K562 (cell line): ENCODE results near the gene STRA8. TPM values are rescaled to one million over a fixed set of nuclear protein-coding genes. Genes with fewer than 3 reads are reported as not detected.

Experiments used
- ATAC-seq: fragments of 200-7000 bp; cut with Tn5 transposase; 3 replicates; pipeline ENCODE4 v1.9.1; 2020; ENCODE audit warnings: moderate library complexity
- BruUV-seq: library from RNA; stranded (reverse); fragments of 400-500 nt; replicated peaks from 2 replicates; lab custom pipeline; 2021; lab: Mats Ljungman, UMichigan
- CTCF ChIA-PET: fragments of 300-600 bp; formaldehyde crosslinking; extraction: SDS; loops from one replicate; lab custom pipeline; 2021; ENCODE audit warnings: low intra/inter-chr PET ratio; lab: Yijun Ruan, JAX
- POLR2A ChIA-PET: fragments of 300-600, 350-650 bp; sonication (Branson Sonifier 250); formaldehyde crosslinking; extraction: SDS; loops from one replicate; lab custom pipeline; 2021; ENCODE audit warnings: antibody characterized with exemption, inconsistent platforms; lab: Yijun Ruan, JAX
- DNase-seq, 4 experiments: peaks; one replicate each; pipeline versions ENCODE4 v3.0.0 to v3.0.0-alpha.2; 2011 to 2018; ENCODE audit warnings: low spot score in 3 of 4, mixed read lengths in 3 of 4; ENCODE audit errors: extremely low read depth in 1 of 4
- FAIRE-seq: peaks from 2 replicates; lab custom pipeline; 2011; peaks lifted over from hg19 to GRCh38; lab: Jason Lieb, UNC
- H2AFZ ChIP-seq: 2 replicates; pipeline ENCODE4 v1.6.0; 2011; ENCODE audit warnings: low read depth, low read length, control low read depth, inconsistent platforms
- H3K27ac ChIP-seq: fragments of 200-600 bp; 3 replicates; pipeline ENCODE4 v1.8.0; 2011; ENCODE audit warnings: low read depth, mild to moderate bottlenecking, control low read depth, inconsistent platforms, low read length, moderate library complexity, mixed read lengths; ENCODE audit errors: extremely low read depth
- H3K27me3 ChIP-seq, 2 experiments: fragments of 300-600 bp in 1 of 2; 2 replicates in 1 of 2; 3 replicates in 1 of 2; pipeline versions ENCODE4 v1.6.0 to v1.8.0; 2011; ENCODE audit warnings: inconsistent platforms in 2 of 2, low read length in 2 of 2, mild to moderate bottlenecking in 1 of 2, mixed read lengths in 1 of 2, moderate library complexity in 1 of 2; ENCODE audit not compliant: control insufficient read depth in 2 of 2, insufficient read depth in 2 of 2
- H3K36me3 ChIP-seq: fragments of 300-600 bp; 3 replicates; pipeline ENCODE4 v1.8.0; 2011; ENCODE audit warnings: mild to moderate bottlenecking, low read length, inconsistent platforms; ENCODE audit not compliant: control insufficient read depth, insufficient read depth
- H3K4me1 ChIP-seq, 2 experiments: fragments of 200-600 bp in 1 of 2; replicated peaks in 1 of 2; 2 replicates in 1 of 2; 3 replicates in 1 of 2; pipeline versions ENCODE4 v1.5.1 to v1.8.0; 2011; ENCODE audit warnings: inconsistent platforms in 2 of 2, low read length in 2 of 2, mild to moderate bottlenecking in 1 of 2, mixed read lengths in 1 of 2, moderate library complexity in 1 of 2; ENCODE audit not compliant: control insufficient read depth in 2 of 2, insufficient read depth in 2 of 2
- H3K4me2 ChIP-seq: 2 replicates; pipeline ENCODE4 v1.6.1; 2011; ENCODE audit warnings: low read length, control low read depth, inconsistent platforms, mixed read lengths; ENCODE audit not compliant: insufficient read depth
- H3K4me3 ChIP-seq: fragments of 200-600 bp; sonication (generic), shearing (Covaris generic); 2 replicates; pipeline ENCODE4 v1.5.1; 2016; ENCODE audit warnings: control low read depth, inconsistent platforms
- H3K79me2 ChIP-seq: fragments of 200-600 bp; 3 replicates; pipeline ENCODE4 v1.8.0; 2011; ENCODE audit warnings: low read length, inconsistent platforms; ENCODE audit not compliant: control insufficient read depth, insufficient read depth
- H3K9ac ChIP-seq, 2 experiments: 2 replicates each; pipeline versions ENCODE4 v1.6.0 to v1.6.1; 2011; ENCODE audit warnings: low read depth in 2 of 2, low read length in 2 of 2, control low read depth in 1 of 2, inconsistent platforms in 1 of 2, mild to moderate bottlenecking in 1 of 2, mixed read lengths in 1 of 2; ENCODE audit not compliant: insufficient read depth in 1 of 2
- H3K9me1 ChIP-seq: one replicate; pipeline ENCODE4 v1.6.0; 2011; ENCODE audit warnings: inconsistent platforms, mild to moderate bottlenecking, low read length, moderate library complexity; ENCODE audit not compliant: control insufficient read depth, insufficient read depth
- H3K9me3 ChIP-seq: replicated peaks from 2 replicates; pipeline ENCODE4 v1.5.1; 2011; ENCODE audit warnings: low read depth, low read length, inconsistent platforms; ENCODE audit not compliant: control insufficient read depth, insufficient read depth
- H4K20me1 ChIP-seq: replicated peaks from 2 replicates; pipeline ENCODE4 v1.6.1; 2011; ENCODE audit warnings: low read length, inconsistent platforms, mixed read lengths; ENCODE audit not compliant: control insufficient read depth, insufficient read depth
- DPF2 ChIP-seq: fragments of 450-650 bp; IDR thresholded peaks from 2 replicates; pipeline ENCODE4 v1.6.1; 2016
- FOXK1 ChIP-seq: sonication (generic); formaldehyde crosslinking; IDR thresholded peaks from 2 replicates; pipeline ENCODE4 v1.8.0; 2022; ENCODE audit warnings: missing genetic modification reagents, mild to moderate bottlenecking, borderline replicate concordance
- FOXK2 ChIP-seq, 2 experiments: fragments of 450-650 bp; IDR thresholded peaks in 1 of 2; conservative IDR thresholded peaks in 1 of 2; 2 replicates each; pipeline ENCODE4 v1.6.1; 2016; ENCODE audit warnings: low read depth in 2 of 2, mild to moderate bottlenecking in 1 of 2
- LEF1 ChIP-seq: fragments of 450-650 bp; IDR thresholded peaks from 2 replicates; pipeline ENCODE4 v1.6.1; 2016; ENCODE audit warnings: mild to moderate bottlenecking
- PCBP2 ChIP-seq: fragments of 200-400 bp; formaldehyde crosslinking; IDR thresholded peaks from 2 replicates; pipeline ENCODE4 v1.6.1; 2018; ENCODE audit warnings: low read length, low read depth, mild to moderate bottlenecking, moderate library complexity; ENCODE audit not compliant: poor library complexity, severe bottlenecking
- TEAD4 ChIP-seq, 2 experiments: sonication (generic) in 1 of 2; formaldehyde crosslinking in 1 of 2; IDR thresholded peaks; 2 replicates each; pipeline versions ENCODE4 v1.6.1 to v1.8.0; 2012 to 2022; ENCODE audit warnings: borderline replicate concordance in 1 of 2, inconsistent platforms in 1 of 2, low read length in 1 of 2, mild to moderate bottlenecking in 1 of 2, missing genetic modification reagents in 1 of 2
- TFAM ChIP-seq: fragments of 250-450 bp; sonication (Bioruptor Pico); conservative IDR thresholded peaks from 2 replicates; pipeline ENCODE4 v1.5.0; 2021; ENCODE audit warnings: mild to moderate bottlenecking, moderate library complexity
- TOE1 ChIP-seq, 2 experiments: fragments of 450-650 bp in 1 of 2; sonication (generic) in 1 of 2; formaldehyde crosslinking in 1 of 2; IDR thresholded peaks; 2 replicates each; pipeline versions ENCODE4 v1.7.1 to v1.8.0; 2016 to 2022; ENCODE audit warnings: borderline replicate concordance in 2 of 2, mild to moderate bottlenecking in 2 of 2, antibody characterized with exemption in 1 of 2, inconsistent platforms in 1 of 2, low read depth in 1 of 2, missing genetic modification reagents in 1 of 2, moderate library complexity in 1 of 2
- ZNF174 ChIP-seq: fragments of 250-450 bp; sonication (Bioruptor Pico); IDR thresholded peaks from 2 replicates; pipeline ENCODE4 v1.4.0; 2020; ENCODE audit warnings: mild to moderate bottlenecking
- ZNF57 ChIP-seq: fragments of 450-650 bp; formaldehyde crosslinking; IDR thresholded peaks from 2 replicates; pipeline ENCODE4 v1.4.0; 2020; ENCODE audit warnings: mild to moderate bottlenecking, moderate library complexity
- WGBS: fragments of 100-300 bp; shearing (Covaris generic); methylation state at CpG from one replicate; pipeline ENCODE4 v1.1.6; 2016; ENCODE audit warnings: low coverage, mixed read lengths; ENCODE audit not compliant: insufficient coverage; ENCODE audit errors: missing lambda C conversion rate; 5-methylcytosine and 5-hydroxymethylcytosine counted together
- in situ Hi-C: fragments of 300-500 bp; cut with MboI; formaldehyde crosslinking; loops from 4 replicates; pipeline ENCODE4 v1.15.0; 2018; ENCODE audit warnings: inconsistent platforms, mixed read lengths
- intact Hi-C: fragments of 100-400 bp; cut with micrococcal nuclease; formaldehyde crosslinking; loops from 2 replicates; pipeline ENCODE4 v1.14.2; 2022
- polyA plus RNA-seq, 8 experiments: library from polyadenylated mRNA; depleted of rRNA in 4 of 8; stranded (reverse) in 5 of 8; unstranded in 3 of 8; fragments of >200 nt; fragmentation: Nextera tagmentation in 2 of 8; fragmentation: Illumina TruSeq in 1 of 8; extraction: Ambion mirVana in 2 of 8; extraction: Trizol in 1 of 8; gene quantifications; 2 replicates each; pipeline versions ENCODE4 v1.2.1 to v1.2.3, GENCODE V29; 2011 to 2014; ENCODE audit warnings: inconsistent platforms in 1 of 8, missing spikeins in 1 of 8
- total RNA-seq, 7 experiments: library from RNA; depleted of rRNA in 6 of 7; stranded (reverse); fragments of >200 nt in 6 of 7; fragmentation: Illumina TruSeq in 2 of 7; extraction: Trizol in 2 of 7; gene quantifications; 2 replicates each; pipeline versions ENCODE4 v1.2.1 to v1.2.3, GENCODE V29; 2011 to 2021; ENCODE audit warnings: low replicate concordance in 1 of 7
- TF ChIP-seq, protein P1 (sequence below): fragments of 250-450 bp; sonication (Bioruptor Pico); IDR thresholded peaks from 2 replicates; pipeline ENCODE4 v1.4.0; 2020
- TF ChIP-seq, protein P2 (sequence below), 2 experiments: fragments of 150-350 bp in 1 of 2; IDR thresholded peaks; 2 replicates each; pipeline ENCODE4 v1.6.1; 2012 to 2016; ENCODE audit warnings: low read depth in 2 of 2, low read length in 2 of 2, mild to moderate bottlenecking in 1 of 2, moderate library complexity in 1 of 2
- TF ChIP-seq, protein P3 (sequence below): fragments of 250-450 bp; sonication (Bioruptor Pico); IDR thresholded peaks from 2 replicates; pipeline ENCODE4 v1.8.0; 2021; ENCODE audit warnings: moderate library complexity, mild to moderate bottlenecking, inconsistent platforms

STRA8 gene
- total and polyA plus RNA-seq, 9 of the 15 experiments (the other 6 are each of a cell fraction or from before 2014, with no cell fraction given), result not detected

DNA sequence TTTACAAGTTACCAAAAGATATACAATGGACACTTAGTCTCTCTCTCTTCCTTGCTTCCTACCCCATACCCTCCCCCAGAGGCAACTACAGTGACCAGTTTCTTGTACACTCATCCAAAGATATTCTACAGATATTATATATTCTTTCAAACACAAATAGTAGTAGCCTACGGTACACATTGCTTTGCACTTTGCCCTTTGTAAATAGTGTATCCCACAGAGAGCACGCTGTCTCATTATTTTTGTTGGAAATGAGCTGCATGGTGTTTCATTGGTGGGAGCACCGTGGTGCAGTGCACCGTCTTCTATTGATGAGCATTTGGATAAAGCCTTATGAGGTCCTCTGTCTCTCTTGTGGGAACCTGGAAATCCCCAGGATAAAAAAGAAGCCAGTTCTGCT lies 24.2 kb downstream of the STRA8 start (continued):
- TF ChIP-seq TOE1 (IDR thresholded peaks at IDR 0.05; ENCODE audit: borderline replicate concordance) (no peak), TOE1 (CRISPR knock-in tag; IDR thresholded peaks at IDR 0.05; ENCODE audit: borderline replicate concordance, low read depth) (no peak)

DNA sequence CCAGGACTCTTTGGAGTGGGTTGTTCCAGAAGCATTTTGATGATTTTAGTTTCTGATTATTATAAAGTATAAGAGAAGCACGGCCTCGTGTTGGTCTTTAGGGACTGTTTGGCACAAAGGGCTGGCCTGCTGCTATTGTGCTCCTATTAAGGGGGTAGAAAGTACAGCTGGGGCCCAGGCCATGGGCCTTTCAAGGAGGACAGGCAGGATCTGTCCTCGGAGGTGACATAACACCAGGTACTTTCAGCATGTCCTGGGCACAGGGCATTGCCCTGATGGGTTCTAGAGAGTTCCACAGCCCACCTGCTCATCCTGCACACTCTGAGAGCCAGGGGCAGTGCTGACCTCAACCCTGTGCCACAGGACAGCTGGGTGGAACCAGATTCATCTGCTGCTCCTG lies 24.9 kb downstream of the STRA8 start:
- Histone ChIP-seq H3K79me2 (no peaks in the 10 kb centered on the region), H3K4me3 (no peak overlapping the region), H3K36me3 (no peaks in the 10 kb centered on the region), H3K27ac (no peak overlapping the region), H3K4me2 (no peak overlapping the region), H3K4me1 (no peaks in the 10 kb centered on the region), H3K9me3 (no peaks in the 10 kb centered on the region), H2AFZ (no peak overlapping the region), H3K9me1 (no peaks in the 10 kb centered on the region), H3K27me3 (peaks cover 65 to 91% of the 10 kb centered on the region in 2 experiments), H3K9ac (peak overlapping the region in 1 of 2 experiments; percentile 29; a peak in 1 of 4 replicates), H4K20me1 (no peaks in the 10 kb centered on the region)
- DNase-seq, result no peak
- intact Hi-C loops (no loop called here), in situ Hi-C loops (no loop called here)
- WGBS, result 2% methylated on average over 3 of the region's 3 CpGs
- ChIA-PET CTCF (no interaction called here), POLR2A (interaction anchor here (0.5 to 1.2 kb wide), 2 partner anchors 11 to 954 kb away, joined by 3 read pairs; no protein-coding TSS in a partner anchor)
- no peak for FAIRE-seq
- TF ChIP-seq DPF2, result no peak
- no peak for TF ChIP-seq TFAM (CRISPR knock-in tag)
- TF ChIP-seq LEF1, result no peak
- TF ChIP-seq, protein P1, sequence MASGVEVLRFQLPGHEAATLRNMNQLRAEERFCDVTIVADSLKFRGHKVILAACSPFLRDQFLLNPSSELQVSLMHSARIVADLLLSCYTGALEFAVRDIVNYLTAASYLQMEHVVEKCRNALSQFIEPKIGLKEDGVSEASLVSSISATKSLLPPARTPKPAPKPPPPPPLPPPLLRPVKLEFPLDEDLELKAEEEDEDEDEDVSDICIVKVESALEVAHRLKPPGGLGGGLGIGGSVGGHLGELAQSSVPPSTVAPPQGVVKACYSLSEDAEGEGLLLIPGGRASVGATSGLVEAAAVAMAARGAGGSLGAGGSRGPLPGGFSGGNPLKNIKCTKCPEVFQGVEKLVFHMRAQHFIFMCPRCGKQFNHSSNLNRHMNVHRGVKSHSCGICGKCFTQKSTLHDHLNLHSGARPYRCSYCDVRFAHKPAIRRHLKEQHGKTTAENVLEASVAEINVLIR (CRISPR knock-in tag), result no peak
- TF ChIP-seq FOXK1, result no peak
- TF ChIP-seq TEAD4 (IDR thresholded peaks at IDR 0.05; ENCODE audit: low read length), result no peak
- no peak for TF ChIP-seq TEAD4 (CRISPR knock-in tag; IDR thresholded peaks at IDR 0.05; ENCODE audit: borderline replicate concordance)
- TF ChIP-seq FOXK2 (conservative IDR thresholded peaks at IDR 0.05 in 1 of 2, IDR thresholded peaks at IDR 0.05 in 1 of 2; ENCODE audit: low read depth in 2 of 2), result no peak
- TF ChIP-seq, protein P2, sequence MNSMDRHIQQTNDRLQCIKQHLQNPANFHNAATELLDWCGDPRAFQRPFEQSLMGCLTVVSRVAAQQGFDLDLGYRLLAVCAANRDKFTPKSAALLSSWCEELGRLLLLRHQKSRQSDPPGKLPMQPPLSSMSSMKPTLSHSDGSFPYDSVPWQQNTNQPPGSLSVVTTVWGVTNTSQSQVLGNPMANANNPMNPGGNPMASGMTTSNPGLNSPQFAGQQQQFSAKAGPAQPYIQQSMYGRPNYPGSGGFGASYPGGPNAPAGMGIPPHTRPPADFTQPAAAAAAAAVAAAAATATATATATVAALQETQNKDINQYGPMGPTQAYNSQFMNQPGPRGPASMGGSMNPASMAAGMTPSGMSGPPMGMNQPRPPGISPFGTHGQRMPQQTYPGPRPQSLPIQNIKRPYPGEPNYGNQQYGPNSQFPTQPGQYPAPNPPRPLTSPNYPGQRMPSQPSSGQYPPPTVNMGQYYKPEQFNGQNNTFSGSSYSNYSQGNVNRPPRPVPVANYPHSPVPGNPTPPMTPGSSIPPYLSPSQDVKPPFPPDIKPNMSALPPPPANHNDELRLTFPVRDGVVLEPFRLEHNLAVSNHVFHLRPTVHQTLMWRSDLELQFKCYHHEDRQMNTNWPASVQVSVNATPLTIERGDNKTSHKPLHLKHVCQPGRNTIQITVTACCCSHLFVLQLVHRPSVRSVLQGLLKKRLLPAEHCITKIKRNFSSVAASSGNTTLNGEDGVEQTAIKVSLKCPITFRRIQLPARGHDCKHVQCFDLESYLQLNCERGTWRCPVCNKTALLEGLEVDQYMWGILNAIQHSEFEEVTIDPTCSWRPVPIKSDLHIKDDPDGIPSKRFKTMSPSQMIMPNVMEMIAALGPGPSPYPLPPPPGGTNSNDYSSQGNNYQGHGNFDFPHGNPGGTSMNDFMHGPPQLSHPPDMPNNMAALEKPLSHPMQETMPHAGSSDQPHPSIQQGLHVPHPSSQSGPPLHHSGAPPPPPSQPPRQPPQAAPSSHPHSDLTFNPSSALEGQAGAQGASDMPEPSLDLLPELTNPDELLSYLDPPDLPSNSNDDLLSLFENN (IDR thresholded peaks at IDR 0.05; ENCODE audit: low read depth in 2 of 2, low read length in 2 of 2), result no peak
- no peak for TF ChIP-seq PCBP2
- TF ChIP-seq, protein P3, sequence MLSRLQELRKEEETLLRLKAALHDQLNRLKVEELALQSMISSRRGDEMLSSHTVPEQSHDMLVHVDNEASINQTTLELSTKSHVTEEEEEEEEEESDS, result no peak
- TF ChIP-seq ZNF174, result no peak
- TF ChIP-seq ZNF57, result no peak
- ATAC-seq, result no peak
- no TSS peak for BruUV-seq
